GM23338 (cell line): ENCODE measurements around the gene HCN1. TPM values are rescaled to one million over a fixed set of nuclear protein-coding genes. Genes with fewer than 3 reads are reported as not detected.

ENCODE experiments used
- ATAC-seq: fragments of 200-7000 bp; cut with Tn5 transposase; 3 replicates; pipeline ENCODE4 v1.9.1; 2020
- DNase-seq: peaks from one replicate; pipeline ENCODE4 v3.0.0-alpha.2; 2015; ENCODE audit warnings: low spot score
- H2AFZ ChIP-seq: fragments of 200-600 bp; sonication (generic); 2 replicates; pipeline ENCODE4 v1.8.0; 2016; ENCODE audit warnings: antibody characterized with exemption, mild to moderate bottlenecking, moderate library complexity
- H3F3A ChIP-seq: fragments of 200-600 bp; sonication (generic); replicated peaks from 2 replicates; pipeline ENCODE4 v1.8.0; 2017; ENCODE audit warnings: antibody characterized with exemption, mixed run types, low read depth
- H3K27ac ChIP-seq: fragments of 200-600 bp; sonication (generic); 2 replicates; pipeline ENCODE4 v1.6.1; 2016; ENCODE audit warnings: low read depth
- H3K27me3 ChIP-seq: fragments of 200-600 bp; sonication (generic); 2 replicates; pipeline ENCODE4 v1.8.0; 2016; ENCODE audit warnings: mild to moderate bottlenecking, mixed run types, moderate library complexity; ENCODE audit not compliant: insufficient read depth
- H3K36me3 ChIP-seq: fragments of 200-600 bp; sonication (generic); 2 replicates; pipeline ENCODE4 v1.8.0; 2016; ENCODE audit warnings: mild to moderate bottlenecking; ENCODE audit not compliant: insufficient read depth
- H3K4me1 ChIP-seq: fragments of 200-600 bp; sonication (generic); 2 replicates; pipeline ENCODE4 v1.8.0; 2016; ENCODE audit warnings: mild to moderate bottlenecking, moderate library complexity; ENCODE audit not compliant: insufficient read depth
- H3K4me2 ChIP-seq: fragments of 200-600 bp; sonication (generic); 2 replicates; pipeline ENCODE4 v1.7.1; 2017; ENCODE audit warnings: mixed run types
- H3K4me3 ChIP-seq: fragments of 200-600 bp; sonication (generic); 2 replicates; pipeline ENCODE4 v1.6.1; 2016; ENCODE audit warnings: mixed run types
- H3K79me2 ChIP-seq: fragments of 200-600 bp; sonication (generic); replicated peaks from 2 replicates; pipeline ENCODE4 v1.8.0; 2017; ENCODE audit warnings: mild to moderate bottlenecking; ENCODE audit not compliant: insufficient read depth
- H3K9me2 ChIP-seq: fragments of 200-600 bp; sonication (generic); 2 replicates; pipeline ENCODE4 v1.8.0; 2017; ENCODE audit not compliant: insufficient read depth
- H4K20me1 ChIP-seq: fragments of 200-600 bp; sonication (generic); replicated peaks from 2 replicates; pipeline ENCODE4 v1.8.0; 2017; ENCODE audit warnings: mild to moderate bottlenecking; ENCODE audit not compliant: insufficient read depth
- H3K27ac Mint-ChIP-seq: 2 replicates; pipeline ENCODE4 v1.8.0; 2020; ENCODE audit warnings: inconsistent platforms, mild to moderate bottlenecking, moderate library complexity, mixed read lengths
- H3K27me3 Mint-ChIP-seq: 3 replicates; pipeline ENCODE4 v1.8.0; 2022; ENCODE audit warnings: low read depth, mild to moderate bottlenecking, moderate library complexity, mixed read lengths, inconsistent platforms; ENCODE audit not compliant: insufficient read depth, poor library complexity
- H3K36me3 Mint-ChIP-seq: 3 replicates; pipeline ENCODE4 v1.8.0; 2021; ENCODE audit warnings: low read depth, mild to moderate bottlenecking, inconsistent platforms, moderate library complexity, mixed read lengths
- H3K4me1 Mint-ChIP-seq: 3 replicates; pipeline ENCODE4 v1.8.0; 2020; ENCODE audit warnings: mild to moderate bottlenecking, inconsistent platforms, mixed read lengths
- H3K4me3 Mint-ChIP-seq: 3 replicates; pipeline ENCODE4 v1.8.0; 2021; ENCODE audit warnings: moderate library complexity, mild to moderate bottlenecking, inconsistent platforms, mixed read lengths
- H3K9me3 Mint-ChIP-seq: 3 replicates; pipeline ENCODE4 v1.8.0; 2020; ENCODE audit warnings: moderate library complexity, mild to moderate bottlenecking, inconsistent platforms, mixed read lengths
- CTCF ChIP-seq, 2 experiments: fragments of 200-600 bp in 1 of 2; sonication (generic) in 1 of 2; conservative IDR thresholded peaks; 2 replicates each; pipeline versions ENCODE4 v1.5.1 to v1.6.1; 2016 to 2017; ENCODE audit warnings: antibody characterized with exemption in 2 of 2, low read depth in 2 of 2, mild to moderate bottlenecking in 2 of 2, moderate library complexity in 1 of 2
- EZH2 ChIP-seq: fragments of 200-600 bp; sonication (generic); IDR thresholded peaks from one replicate; pipeline ENCODE4 v1.8.0; 2017; ENCODE audit warnings: antibody characterized with exemption, mild to moderate bottlenecking, low read depth; ENCODE audit not compliant: unreplicated experiment
- NANOG ChIP-seq: IDR thresholded peaks from 2 replicates; pipeline ENCODE4 v1.6.1; 2016; ENCODE audit warnings: antibody characterized with exemption, borderline replicate concordance
- polyA plus RNA-seq: library from polyadenylated mRNA; unstranded; fragments of >200 nt; fragmentation: Nextera tagmentation; extraction: Ambion mirVana; gene quantifications from 2 replicates; pipeline ENCODE4 v1.2.1, GENCODE V29; 2016
- total RNA-seq: library from RNA; depleted of rRNA; stranded (reverse); fragments of >200 nt; shearing (Covaris generic); gene quantifications from 2 replicates; pipeline ENCODE4 v1.2.3, GENCODE V29; 2014
- TF ChIP-seq, protein P1 (sequence below): IDR thresholded peaks from one replicate; pipeline ENCODE4 v1.6.1; 2018; ENCODE audit warnings: antibody characterized with exemption; ENCODE audit not compliant: unreplicated experiment

HCN1 gene
- total and polyA plus RNA-seq, 2 experiments from 2014 or later: 2.8 to 6.9 TPM

DNA sequence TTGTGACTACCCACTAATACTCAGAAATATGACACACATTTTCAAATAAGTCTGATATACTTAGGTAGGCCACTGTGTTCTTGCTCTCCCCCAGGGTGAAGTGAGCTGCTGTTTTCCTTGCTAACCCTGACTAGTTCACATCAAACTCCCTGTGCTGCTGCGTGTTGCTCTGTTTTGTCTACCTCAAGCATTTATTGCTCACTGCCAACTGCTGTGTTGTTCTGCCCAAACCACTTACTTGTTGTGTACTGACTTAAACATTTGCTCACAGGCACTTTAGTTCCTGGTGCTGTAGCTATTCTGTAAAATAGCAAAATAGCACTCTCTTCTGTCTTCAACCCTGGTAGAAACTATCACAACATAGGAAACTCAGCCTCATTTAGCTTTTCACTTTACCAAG is 255.7 kb downstream of the HCN1 start (continued):
- TF ChIP-seq, protein P1, sequence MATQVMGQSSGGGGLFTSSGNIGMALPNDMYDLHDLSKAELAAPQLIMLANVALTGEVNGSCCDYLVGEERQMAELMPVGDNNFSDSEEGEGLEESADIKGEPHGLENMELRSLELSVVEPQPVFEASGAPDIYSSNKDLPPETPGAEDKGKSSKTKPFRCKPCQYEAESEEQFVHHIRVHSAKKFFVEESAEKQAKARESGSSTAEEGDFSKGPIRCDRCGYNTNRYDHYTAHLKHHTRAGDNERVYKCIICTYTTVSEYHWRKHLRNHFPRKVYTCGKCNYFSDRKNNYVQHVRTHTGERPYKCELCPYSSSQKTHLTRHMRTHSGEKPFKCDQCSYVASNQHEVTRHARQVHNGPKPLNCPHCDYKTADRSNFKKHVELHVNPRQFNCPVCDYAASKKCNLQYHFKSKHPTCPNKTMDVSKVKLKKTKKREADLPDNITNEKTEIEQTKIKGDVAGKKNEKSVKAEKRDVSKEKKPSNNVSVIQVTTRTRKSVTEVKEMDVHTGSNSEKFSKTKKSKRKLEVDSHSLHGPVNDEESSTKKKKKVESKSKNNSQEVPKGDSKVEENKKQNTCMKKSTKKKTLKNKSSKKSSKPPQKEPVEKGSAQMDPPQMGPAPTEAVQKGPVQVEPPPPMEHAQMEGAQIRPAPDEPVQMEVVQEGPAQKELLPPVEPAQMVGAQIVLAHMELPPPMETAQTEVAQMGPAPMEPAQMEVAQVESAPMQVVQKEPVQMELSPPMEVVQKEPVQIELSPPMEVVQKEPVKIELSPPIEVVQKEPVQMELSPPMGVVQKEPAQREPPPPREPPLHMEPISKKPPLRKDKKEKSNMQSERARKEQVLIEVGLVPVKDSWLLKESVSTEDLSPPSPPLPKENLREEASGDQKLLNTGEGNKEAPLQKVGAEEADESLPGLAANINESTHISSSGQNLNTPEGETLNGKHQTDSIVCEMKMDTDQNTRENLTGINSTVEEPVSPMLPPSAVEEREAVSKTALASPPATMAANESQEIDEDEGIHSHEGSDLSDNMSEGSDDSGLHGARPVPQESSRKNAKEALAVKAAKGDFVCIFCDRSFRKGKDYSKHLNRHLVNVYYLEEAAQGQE: no peak

DNA sequence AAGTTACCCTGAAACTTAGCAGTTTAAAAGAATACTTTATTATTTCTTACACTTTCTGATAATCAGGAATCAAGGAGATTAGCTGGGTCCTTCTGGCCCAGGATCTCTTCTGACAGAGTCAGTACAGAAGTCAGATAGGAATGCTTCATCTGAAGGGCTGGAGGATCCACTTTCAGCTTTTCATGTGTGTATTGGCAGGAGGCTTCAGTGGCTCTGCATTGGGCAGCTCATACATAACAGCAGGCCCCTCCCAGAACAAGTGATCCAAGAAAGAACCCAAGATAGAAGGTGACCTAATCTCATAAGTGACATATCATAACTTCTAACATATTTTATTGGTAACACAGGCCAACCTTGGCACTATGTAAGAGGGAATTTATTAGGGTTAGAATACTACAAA is 258.4 kb downstream of the HCN1 start:
- ATAC-seq (no peak), DNase-seq (no peak)
- TF ChIP-seq NANOG: no peak
- no peak for TF ChIP-seq CTCF (conservative IDR thresholded peaks at IDR 0.05; ENCODE audit: low read depth in 2 of 2)
- TF ChIP-seq EZH2: no peak
- TF ChIP-seq, protein P1: no peak
- Mint-ChIP-seq H3K4me1 (no peaks in the 10 kb centered on the region), H3K36me3 (no peaks in the 10 kb centered on the region), H3K27me3 (no peaks in the 10 kb centered on the region), H3K27ac (no peak overlapping the region), H3K9me3 (no peaks in the 10 kb centered on the region), H3K4me3 (no peak overlapping the region)
- Histone ChIP-seq H3K4me3 (no peak overlapping the region), H3K27me3 (no peaks in the 10 kb centered on the region), H4K20me1 (no peaks in the 10 kb centered on the region), H3K9me2 (no peaks in the 10 kb centered on the region), H3K4me1 (no peaks in the 10 kb centered on the region), H2AFZ (no peak overlapping the region), H3K36me3 (no peaks in the 10 kb centered on the region), H3F3A (no peaks in the 10 kb centered on the region), H3K79me2 (no peaks in the 10 kb centered on the region), H3K27ac (no peak overlapping the region), H3K4me2 (no peak overlapping the region)
